ENCODE measurements around the gene GPC6. TPM values are rescaled to one million over a fixed set of nuclear protein-coding genes. Genes with fewer than 3 reads are reported as not detected.

The GPC6 gene
- total RNA-seq, 1 donor from 2014 or later = 42.9 TPM

DNA sequence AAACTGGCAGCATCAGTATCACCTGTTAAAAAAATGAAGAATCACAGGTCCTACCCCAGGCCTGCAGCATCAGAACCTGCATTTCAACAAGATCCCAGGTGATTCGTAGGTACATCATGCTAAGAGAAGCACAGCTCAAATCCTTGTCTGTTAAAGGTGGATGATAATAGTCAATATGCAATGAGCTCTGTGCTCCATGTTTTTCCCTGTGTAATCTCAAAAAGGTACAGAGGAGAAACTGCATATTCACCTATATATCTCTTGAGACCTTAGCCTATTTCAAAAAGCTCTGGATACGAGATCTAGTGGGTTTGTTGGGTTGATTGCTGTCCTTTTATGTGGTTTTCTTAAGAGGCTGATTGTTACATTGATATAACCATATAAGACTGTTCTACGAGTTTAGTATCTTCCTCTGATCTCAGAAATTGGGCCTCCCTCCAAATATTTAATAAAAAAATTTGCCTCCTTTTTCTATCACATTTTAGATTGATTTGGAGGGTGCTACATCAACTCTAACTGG is 1104.0 kb downstream of the GPC6 start:
- no peak overlapping the region for H3K27ac Mint-ChIP-seq
- H3K4me3 Mint-ChIP-seq = no peak overlapping the region
- TF ChIP-seq EZH2 (IDR thresholded peaks at IDR 0.05) (no peak), EZH2phosphoT487 (IDR thresholded peaks at IDR 0.05) (no peak)
- TF ChIP-seq, protein P1, sequence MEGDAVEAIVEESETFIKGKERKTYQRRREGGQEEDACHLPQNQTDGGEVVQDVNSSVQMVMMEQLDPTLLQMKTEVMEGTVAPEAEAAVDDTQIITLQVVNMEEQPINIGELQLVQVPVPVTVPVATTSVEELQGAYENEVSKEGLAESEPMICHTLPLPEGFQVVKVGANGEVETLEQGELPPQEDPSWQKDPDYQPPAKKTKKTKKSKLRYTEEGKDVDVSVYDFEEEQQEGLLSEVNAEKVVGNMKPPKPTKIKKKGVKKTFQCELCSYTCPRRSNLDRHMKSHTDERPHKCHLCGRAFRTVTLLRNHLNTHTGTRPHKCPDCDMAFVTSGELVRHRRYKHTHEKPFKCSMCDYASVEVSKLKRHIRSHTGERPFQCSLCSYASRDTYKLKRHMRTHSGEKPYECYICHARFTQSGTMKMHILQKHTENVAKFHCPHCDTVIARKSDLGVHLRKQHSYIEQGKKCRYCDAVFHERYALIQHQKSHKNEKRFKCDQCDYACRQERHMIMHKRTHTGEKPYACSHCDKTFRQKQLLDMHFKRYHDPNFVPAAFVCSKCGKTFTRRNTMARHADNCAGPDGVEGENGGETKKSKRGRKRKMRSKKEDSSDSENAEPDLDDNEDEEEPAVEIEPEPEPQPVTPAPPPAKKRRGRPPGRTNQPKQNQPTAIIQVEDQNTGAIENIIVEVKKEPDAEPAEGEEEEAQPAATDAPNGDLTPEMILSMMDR (IDR thresholded peaks at IDR 0.05) = no peak

GRCh38 chr13:94331281-94331680 is 1104.7 kb downstream of the GPC6 start:
- Histone ChIP-seq H4K20me1 (ENCODE audit: low read depth) (no peaks in the 10 kb centered on the region), H3K4me1 (peaks cover 12% of the 10 kb centered on the region), H3K9ac (no peak overlapping the region), H3K27me3 (no peaks in the 10 kb centered on the region), H3K4me3 (no peak overlapping the region), H3K36me3 (no peaks in the 10 kb centered on the region), H3K4me2 (no peak overlapping the region), H2AFZ (replicated peaks) (no peak overlapping the region), H3K79me2 (ENCODE audit: low read depth) (no peaks in the 10 kb centered on the region), H3F3A (ENCODE audit: low read depth) (no peaks in the 10 kb centered on the region), H3K27ac (no peak overlapping the region), H3K9me3 (ENCODE audit: low read depth) (no peaks in the 10 kb centered on the region)
- Mint-ChIP-seq H3K9me3 (no peaks in the 10 kb centered on the region), H3K4me3 (no peak overlapping the region), H3K27me3 (ENCODE audit: insufficient read depth, low read depth) (no peaks in the 10 kb centered on the region), H3K27ac (no peak overlapping the region), H3K36me3 (no peaks in the 10 kb centered on the region), H3K4me1 (peaks cover 13% of the 10 kb centered on the region)
- TF ChIP-seq, protein P1 (IDR thresholded peaks at IDR 0.05) = no peak
- TF ChIP-seq EZH2phosphoT487 (IDR thresholded peaks at IDR 0.05) (no peak), EZH2 (IDR thresholded peaks at IDR 0.05) (no peak)
- DNase-seq (ENCODE audit: low spot score) = no peak

More for the DNA sequence above, 1104.0 kb downstream of the GPC6 start:
- peaks cover 12% of the 10 kb centered on the region for H3K4me1 ChIP-seq
- no peak for DNase-seq (ENCODE audit: low spot score)
- no peaks in the 10 kb centered on the region for H3F3A ChIP-seq (ENCODE audit: low read depth)
- H3K27me3 Mint-ChIP-seq (ENCODE audit: insufficient read depth, low read depth) = no peaks in the 10 kb centered on the region
- H3K36me3 Mint-ChIP-seq = no peaks in the 10 kb centered on the region
- no peaks in the 10 kb centered on the region for H3K79me2 ChIP-seq (ENCODE audit: low read depth)
- no peak overlapping the region for H3K4me2 ChIP-seq
- H2AFZ ChIP-seq (replicated peaks) = no peak overlapping the region
- H3K9me3 ChIP-seq (ENCODE audit: low read depth) = no peaks in the 10 kb centered on the region
- no peak overlapping the region for H3K9ac ChIP-seq
- H4K20me1 ChIP-seq (ENCODE audit: low read depth) = no peaks in the 10 kb centered on the region
- no peak overlapping the region for H3K27ac ChIP-seq
- H3K4me3 ChIP-seq = no peak overlapping the region
- peaks cover 14% of the 10 kb centered on the region for H3K4me1 Mint-ChIP-seq
- no peaks in the 10 kb centered on the region for H3K9me3 Mint-ChIP-seq
- H3K27me3 ChIP-seq = no peaks in the 10 kb centered on the region
- H3K36me3 ChIP-seq = no peaks in the 10 kb centered on the region

DNA sequence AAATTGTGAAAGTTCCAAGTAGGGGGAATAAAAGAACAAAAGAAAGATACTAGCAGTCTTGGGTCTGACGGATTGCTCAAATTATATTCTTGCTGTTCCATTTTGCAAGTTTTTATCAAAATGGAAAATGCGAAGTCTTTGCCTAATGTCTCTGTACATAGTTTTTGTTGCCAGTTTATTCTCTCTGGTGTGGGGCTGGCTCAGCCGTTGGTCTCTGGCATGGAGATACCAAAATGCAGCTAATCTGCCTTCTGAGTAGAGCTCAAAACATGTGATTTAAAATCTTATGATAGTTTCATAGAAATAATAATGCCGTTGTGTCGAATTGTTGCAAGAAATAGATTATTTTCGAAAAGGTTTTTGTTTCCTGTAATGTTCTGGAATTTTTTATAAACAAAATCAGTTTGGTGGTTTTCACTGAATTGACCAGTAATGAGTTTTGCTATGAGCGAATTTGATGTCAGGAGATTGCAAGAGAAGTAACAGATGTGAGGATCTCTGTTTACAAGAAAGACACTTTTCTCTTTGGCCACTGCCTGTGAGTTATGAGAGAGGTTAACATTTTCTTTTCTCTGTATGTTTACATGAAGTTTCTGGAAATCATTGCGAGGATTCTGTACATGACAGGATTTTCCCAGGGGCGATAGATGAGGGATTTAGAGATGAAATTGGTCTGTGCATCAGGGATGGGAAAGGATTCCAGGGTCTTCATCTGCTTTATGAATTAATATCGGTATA is 1105.9 kb downstream of the GPC6 start:
- no peak for TF ChIP-seq EZH2 (IDR thresholded peaks at IDR 0.05)
- TF ChIP-seq EZH2phosphoT487 (IDR thresholded peaks at IDR 0.05) = no peak
- H3K9ac ChIP-seq = no peak overlapping the region
- no peaks in the 10 kb centered on the region for H3K79me2 ChIP-seq (ENCODE audit: low read depth)
- Mint-ChIP-seq H3K27ac (no peak overlapping the region), H3K27me3 (ENCODE audit: insufficient read depth, low read depth) (no peaks in the 10 kb centered on the region), H3K36me3 (no peaks in the 10 kb centered on the region), H3K4me1 (peaks cover 6% of the 10 kb centered on the region), H3K4me3 (no peak overlapping the region), H3K9me3 (no peaks in the 10 kb centered on the region)
- H3K27me3 ChIP-seq = no peaks in the 10 kb centered on the region
- no peak overlapping the region for H2AFZ ChIP-seq (replicated peaks)
- no peak overlapping the region for H3K27ac ChIP-seq
- H3K36me3 ChIP-seq = no peaks in the 10 kb centered on the region
- H3F3A ChIP-seq (ENCODE audit: low read depth) = no peaks in the 10 kb centered on the region
- peaks cover 6% of the 10 kb centered on the region for H3K4me1 ChIP-seq
- DNase-seq (ENCODE audit: low spot score) = no peak
- no peaks in the 10 kb centered on the region for H3K9me3 ChIP-seq (ENCODE audit: low read depth)
- H3K4me3 ChIP-seq = no peak overlapping the region
- H3K4me2 ChIP-seq = no peak overlapping the region
- no peaks in the 10 kb centered on the region for H4K20me1 ChIP-seq (ENCODE audit: low read depth)

Measured in neural progenitor cell (in vitro differentiated cells).